ENCODE results near the gene GRK5. TPM values are rescaled to one million over a fixed set of nuclear protein-coding genes. Genes with fewer than 3 reads are reported as not detected.

Gene GRK5
- total RNA-seq, 1 donor: 1.8 TPM

DNA sequence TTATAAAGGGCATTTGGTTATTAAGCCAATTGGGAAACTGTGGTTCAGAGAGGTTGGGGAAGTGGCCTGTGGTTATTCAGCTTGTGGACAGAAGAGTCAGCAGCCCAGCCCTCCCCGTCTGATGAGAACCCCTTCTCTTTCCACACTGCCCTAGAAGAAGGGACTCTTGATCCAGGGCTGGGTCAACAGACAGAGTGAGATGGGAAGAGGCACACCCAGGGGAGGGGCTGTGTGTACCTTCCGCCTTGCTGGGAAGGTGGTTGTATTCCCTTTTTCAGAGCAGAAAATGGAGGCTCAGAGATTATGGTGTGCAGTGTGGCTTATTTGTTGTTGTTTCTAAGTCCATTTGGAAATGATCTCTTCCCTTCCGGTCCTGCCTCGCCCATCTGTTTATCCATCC, 103.4 kb downstream of the GRK5 start:
- no peak overlapping the region for H3K4me2 ChIP-seq (ENCODE audit: insufficient read depth, low read length)

DNA sequence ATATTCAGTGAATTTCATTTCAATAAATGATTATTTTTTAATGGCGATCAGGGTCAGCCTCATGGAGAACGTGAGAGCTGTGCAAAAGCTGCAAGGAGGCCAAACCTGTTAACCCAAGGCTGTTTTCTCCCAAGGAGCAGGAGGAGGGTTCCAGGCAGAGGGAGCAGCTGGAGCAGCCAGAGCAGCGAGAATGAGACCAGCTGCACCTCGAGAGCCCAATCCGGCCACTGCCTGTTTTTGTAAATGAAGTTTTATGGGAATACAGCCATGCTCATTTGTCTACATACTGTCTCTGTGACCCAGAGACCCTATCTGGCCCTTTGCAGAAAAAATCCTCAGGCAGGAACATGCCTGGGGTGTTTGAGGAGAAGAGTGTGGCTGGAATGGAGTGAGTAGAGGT, 104.9 kb downstream of the GRK5 start:
- Histone ChIP-seq H3K79me2 (ENCODE audit: insufficient read depth, low read length) (peaks cover 4% of the 10 kb centered on the region), H3K27ac (ENCODE audit: low read depth, low read length) (no peak overlapping the region), H3K4me3 (ENCODE audit: insufficient read depth, low read length) (no peak overlapping the region), H3K27me3 (ENCODE audit: insufficient read depth, low read length) (no peaks in the 10 kb centered on the region), H3K4me2 (ENCODE audit: insufficient read depth, low read length) (no peak overlapping the region), H3K4me1 (ENCODE audit: insufficient read depth, low read length) (peaks cover 27% of the 10 kb centered on the region), H2AFZ (ENCODE audit: low read length) (no peak overlapping the region), H3K36me3 (ENCODE audit: insufficient read depth, low read length) (no peaks in the 10 kb centered on the region), H4K20me1 (ENCODE audit: insufficient read depth, low read length) (peaks cover 2% of the 10 kb centered on the region), H3K9me3 (ENCODE audit: low read depth, low read length) (no peaks in the 10 kb centered on the region)
- TF ChIP-seq, protein P1, sequence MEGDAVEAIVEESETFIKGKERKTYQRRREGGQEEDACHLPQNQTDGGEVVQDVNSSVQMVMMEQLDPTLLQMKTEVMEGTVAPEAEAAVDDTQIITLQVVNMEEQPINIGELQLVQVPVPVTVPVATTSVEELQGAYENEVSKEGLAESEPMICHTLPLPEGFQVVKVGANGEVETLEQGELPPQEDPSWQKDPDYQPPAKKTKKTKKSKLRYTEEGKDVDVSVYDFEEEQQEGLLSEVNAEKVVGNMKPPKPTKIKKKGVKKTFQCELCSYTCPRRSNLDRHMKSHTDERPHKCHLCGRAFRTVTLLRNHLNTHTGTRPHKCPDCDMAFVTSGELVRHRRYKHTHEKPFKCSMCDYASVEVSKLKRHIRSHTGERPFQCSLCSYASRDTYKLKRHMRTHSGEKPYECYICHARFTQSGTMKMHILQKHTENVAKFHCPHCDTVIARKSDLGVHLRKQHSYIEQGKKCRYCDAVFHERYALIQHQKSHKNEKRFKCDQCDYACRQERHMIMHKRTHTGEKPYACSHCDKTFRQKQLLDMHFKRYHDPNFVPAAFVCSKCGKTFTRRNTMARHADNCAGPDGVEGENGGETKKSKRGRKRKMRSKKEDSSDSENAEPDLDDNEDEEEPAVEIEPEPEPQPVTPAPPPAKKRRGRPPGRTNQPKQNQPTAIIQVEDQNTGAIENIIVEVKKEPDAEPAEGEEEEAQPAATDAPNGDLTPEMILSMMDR (IDR thresholded peaks at IDR 0.05; ENCODE audit: extremely low read depth, low read depth, low read length): no peak
- DNase-seq (ENCODE audit: insufficient read length, low spot score, missing footprints): no peak

More for the DNA sequence above, 103.4 kb downstream of the GRK5 start:
- Histone ChIP-seq H3K4me3 (ENCODE audit: insufficient read depth, low read length) (no peak overlapping the region), H3K79me2 (ENCODE audit: insufficient read depth, low read length) (peaks cover 4% of the 10 kb centered on the region), H3K27me3 (ENCODE audit: insufficient read depth, low read length) (no peaks in the 10 kb centered on the region), H2AFZ (ENCODE audit: low read length) (no peak overlapping the region), H3K36me3 (ENCODE audit: insufficient read depth, low read length) (no peaks in the 10 kb centered on the region), H3K9me3 (ENCODE audit: low read depth, low read length) (no peaks in the 10 kb centered on the region), H3K4me1 (ENCODE audit: insufficient read depth, low read length) (peaks cover 28% of the 10 kb centered on the region), H3K27ac (ENCODE audit: low read depth, low read length) (no peak overlapping the region), H4K20me1 (ENCODE audit: insufficient read depth, low read length) (peaks cover 2% of the 10 kb centered on the region)
- TF ChIP-seq, protein P1 (IDR thresholded peaks at IDR 0.05; ENCODE audit: extremely low read depth, low read depth, low read length): no peak
- DNase-seq (ENCODE audit: insufficient read length, low spot score, missing footprints): no peak

DNA sequence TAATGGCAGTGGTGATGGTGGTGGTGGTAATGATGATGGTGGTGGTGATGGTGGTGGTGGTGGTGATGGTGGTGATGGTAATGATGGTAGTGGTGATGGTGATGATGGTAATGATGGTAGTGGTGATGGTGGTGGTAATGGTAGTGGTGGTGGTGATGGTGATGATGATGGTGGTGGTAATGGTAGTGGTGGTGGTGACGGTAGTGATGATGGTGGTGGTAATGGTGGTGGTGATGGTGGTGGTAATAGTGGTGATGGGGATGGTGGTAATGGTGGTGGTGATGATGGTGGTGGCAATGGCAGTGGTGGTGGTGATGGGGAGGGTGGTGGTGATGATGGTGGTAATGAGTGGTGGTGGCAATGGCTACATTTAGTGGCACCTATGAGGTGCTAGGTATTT, 105.7 kb downstream of the GRK5 start:
- Histone ChIP-seq H3K9me3 (ENCODE audit: low read depth, low read length) (no peaks in the 10 kb centered on the region), H3K36me3 (ENCODE audit: insufficient read depth, low read length) (no peaks in the 10 kb centered on the region), H3K4me1 (ENCODE audit: insufficient read depth, low read length) (peaks cover 30% of the 10 kb centered on the region), H3K4me2 (ENCODE audit: insufficient read depth, low read length) (no peak overlapping the region), H3K27ac (ENCODE audit: low read depth, low read length) (no peak overlapping the region), H4K20me1 (ENCODE audit: insufficient read depth, low read length) (peaks cover 2% of the 10 kb centered on the region), H3K4me3 (ENCODE audit: insufficient read depth, low read length) (no peak overlapping the region), H2AFZ (ENCODE audit: low read length) (no peak overlapping the region), H3K79me2 (ENCODE audit: insufficient read depth, low read length) (peaks cover 4% of the 10 kb centered on the region), H3K27me3 (ENCODE audit: insufficient read depth, low read length) (no peaks in the 10 kb centered on the region)
- TF ChIP-seq, protein P1 (IDR thresholded peaks at IDR 0.05; ENCODE audit: extremely low read depth, low read depth, low read length): no peak
- DNase-seq (ENCODE audit: insufficient read length, low spot score, missing footprints): no peak

DNA sequence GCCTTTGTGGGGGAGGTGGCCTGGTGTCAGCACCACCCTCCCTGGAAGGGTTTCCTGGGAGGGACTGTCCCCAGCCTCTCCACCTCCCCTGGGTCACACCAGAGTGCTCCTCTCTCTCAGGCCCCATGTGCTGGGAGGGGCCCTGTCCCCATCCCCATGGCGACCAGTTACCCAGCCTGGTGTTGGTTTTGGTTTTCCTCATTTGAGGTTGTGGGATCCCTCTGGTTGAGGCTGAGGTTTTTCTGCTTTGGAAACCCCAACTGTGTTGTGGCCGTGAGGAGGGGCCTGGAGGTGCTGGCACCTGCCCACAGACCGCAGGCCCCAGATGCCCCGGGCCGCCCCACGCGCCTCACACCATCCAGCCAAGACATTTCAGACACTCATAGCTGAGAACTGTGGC, 106.3 kb downstream of the GRK5 start:
- peaks cover 30% of the 10 kb centered on the region for H3K4me1 ChIP-seq (ENCODE audit: insufficient read depth, low read length)
- peak; percentile 45 for DNase-seq (ENCODE audit: insufficient read length, low spot score, missing footprints)
- no peaks in the 10 kb centered on the region for H3K36me3 ChIP-seq (ENCODE audit: insufficient read depth, low read length)
- peaks cover 2% of the 10 kb centered on the region for H4K20me1 ChIP-seq (ENCODE audit: insufficient read depth, low read length)
- H2AFZ ChIP-seq (ENCODE audit: low read length): no peak overlapping the region
- H3K79me2 ChIP-seq (ENCODE audit: insufficient read depth, low read length): peaks cover 4% of the 10 kb centered on the region
- no peaks in the 10 kb centered on the region for H3K27me3 ChIP-seq (ENCODE audit: insufficient read depth, low read length)
- H3K4me3 ChIP-seq (ENCODE audit: insufficient read depth, low read length): no peak overlapping the region
- H3K27ac ChIP-seq (ENCODE audit: low read depth, low read length): no peak overlapping the region
- H3K4me2 ChIP-seq (ENCODE audit: insufficient read depth, low read length): no peak overlapping the region
- H3K9me3 ChIP-seq (ENCODE audit: low read depth, low read length): no peaks in the 10 kb centered on the region
- TF ChIP-seq, protein P1 (IDR thresholded peaks at IDR 0.05; ENCODE audit: extremely low read depth, low read depth, low read length): no peak
